Activated T-helper 2 cell treated with anti-CD3 and anti-CD28 coated beads, Interferon-gamma antibody, Interleukin-2, Interleukin-4, amounts not matched to agents 10 μg/mL and 5 μg/mL and 100 μg/mL, durations not matched to agents 14 hours and 24 hours and 36 hours (primary cell): ENCODE results near the gene CCR3. TPM values are rescaled to one million over a fixed set of nuclear protein-coding genes. Genes with fewer than 3 reads are reported as not detected.

Source experiments
- DNase-seq: peaks from one replicate; pipeline ENCODE4 v3.0.0; 2021; ENCODE audit warnings: low spot score
- H3K27ac Mint-ChIP-seq: one replicate; pipeline ENCODE4 v1.8.0; 2021; ENCODE audit warnings: mixed read lengths
- H3K27me3 Mint-ChIP-seq: one replicate; pipeline ENCODE4 v1.8.0; 2021; ENCODE audit warnings: low read depth, mixed read lengths
- H3K36me3 Mint-ChIP-seq: one replicate; pipeline ENCODE4 v1.8.0; 2021; ENCODE audit warnings: low read depth, mixed read lengths
- H3K4me1 Mint-ChIP-seq: one replicate; pipeline ENCODE4 v1.8.0; 2021; ENCODE audit warnings: low read depth, mixed read lengths
- H3K4me3 Mint-ChIP-seq: one replicate; pipeline ENCODE4 v1.8.0; 2021; ENCODE audit warnings: low read depth, mild to moderate bottlenecking, moderate library complexity, mixed read lengths
- H3K9me3 Mint-ChIP-seq: one replicate; pipeline ENCODE4 v1.8.0; 2021; ENCODE audit warnings: mixed read lengths
- intact Hi-C: fragments of 100-400 bp; cut with micrococcal nuclease; formaldehyde crosslinking; loops from one replicate; pipeline ENCODE4 v1.15.1; 2023
- total RNA-seq: library from RNA; stranded (reverse); gene quantifications from 2 replicates; pipeline ENCODE4 v1.2.3, GENCODE V29; 2022

CCR3 gene
- total RNA-seq, 1 donor from 2014 or later, result not detected

- Mint-ChIP-seq H3K27me3 (peaks cover 73% of the 10 kb centered on the region), H3K4me3 (no peak overlapping the region), H3K4me1 (peaks cover 20% of the 10 kb centered on the region), H3K27ac (no peak overlapping the region), H3K9me3 (peaks cover 11% of the 10 kb centered on the region), H3K36me3 (peaks cover 4% of the 10 kb centered on the region)
- intact Hi-C loops, result no loop called here
- DNase-seq, result no peak
Observed at GRCh38 chr3:46261926-46262594, 19.8 kb downstream of the CCR3 start.

GRCh38 chr3:46264002-46264401 is 21.7 kb downstream of the CCR3 start:
- peaks cover 70% of the 10 kb centered on the region for H3K27me3 Mint-ChIP-seq
- peaks cover 4% of the 10 kb centered on the region for H3K36me3 Mint-ChIP-seq
- H3K9me3 Mint-ChIP-seq, result peaks cover 11% of the 10 kb centered on the region
- intact Hi-C loops, result no loop called here
- peaks cover 20% of the 10 kb centered on the region for H3K4me1 Mint-ChIP-seq
- no peak overlapping the region for H3K4me3 Mint-ChIP-seq
- H3K27ac Mint-ChIP-seq, result no peak overlapping the region
- DNase-seq, result no peak

GRCh38 chr3:46266598-46266997 is 24.3 kb downstream of the CCR3 start:
- H3K27me3 Mint-ChIP-seq, result peaks cover 66% of the 10 kb centered on the region
- H3K9me3 Mint-ChIP-seq, result no peaks in the 10 kb centered on the region
- no peak overlapping the region for H3K4me3 Mint-ChIP-seq
- no peak overlapping the region for H3K27ac Mint-ChIP-seq
- DNase-seq, result no peak
- intact Hi-C loops, result loop anchor here (5.0 kb wide), 1 partner anchor 54 kb away; no protein-coding TSS in a partner anchor
- peaks cover 23% of the 10 kb centered on the region for H3K4me1 Mint-ChIP-seq
- no peaks in the 10 kb centered on the region for H3K36me3 Mint-ChIP-seq

- Mint-ChIP-seq H3K27me3 (peaks cover 76% of the 10 kb centered on the region), H3K36me3 (no peaks in the 10 kb centered on the region), H3K4me3 (no peak overlapping the region), H3K4me1 (peaks cover 15% of the 10 kb centered on the region), H3K9me3 (no peaks in the 10 kb centered on the region), H3K27ac (no peak overlapping the region)
- intact Hi-C loops, result loop anchor here (1.0 to 5.0 kb wide), 3 partner anchors 31 to 101 kb away; partner anchors contain the start of gene CCR5
- no peak for DNase-seq
Observed at GRCh38 chr3:46269556-46269955, 27.3 kb downstream of the CCR3 start.

- Mint-ChIP-seq H3K9me3 (no peaks in the 10 kb centered on the region), H3K27me3 (peaks cover 77% of the 10 kb centered on the region), H3K36me3 (no peaks in the 10 kb centered on the region), H3K27ac (no peak overlapping the region), H3K4me3 (no peak overlapping the region), H3K4me1 (peaks cover 15% of the 10 kb centered on the region)
- intact Hi-C loops, result no loop called here
- DNase-seq, result no peak
Observed at GRCh38 chr3:46270474-46270873, 28.2 kb downstream of the CCR3 start.

GRCh38 chr3:46271209-46271745 is 29.0 kb downstream of the CCR3 start:
- H3K9me3 Mint-ChIP-seq, result no peaks in the 10 kb centered on the region
- intact Hi-C loops, result no loop called here
- H3K4me3 Mint-ChIP-seq, result no peak overlapping the region
- no peak overlapping the region for H3K27ac Mint-ChIP-seq
- DNase-seq, result no peak
- peaks cover 73% of the 10 kb centered on the region for H3K27me3 Mint-ChIP-seq
- H3K4me1 Mint-ChIP-seq, result peaks cover 15% of the 10 kb centered on the region
- H3K36me3 Mint-ChIP-seq, result no peaks in the 10 kb centered on the region

GRCh38 chr3:46272028-46272451 is 29.8 kb downstream of the CCR3 start:
- H3K27me3 Mint-ChIP-seq, result peaks cover 72% of the 10 kb centered on the region
- DNase-seq, result no peak
- H3K4me3 Mint-ChIP-seq, result no peak overlapping the region
- H3K4me1 Mint-ChIP-seq, result peaks cover 17% of the 10 kb centered on the region
- no peaks in the 10 kb centered on the region for H3K36me3 Mint-ChIP-seq
- H3K27ac Mint-ChIP-seq, result no peak overlapping the region
- H3K9me3 Mint-ChIP-seq, result no peaks in the 10 kb centered on the region
- intact Hi-C loops, result no loop called here

GRCh38 chr3:46276497-46277099 is 34.3 kb downstream of the CCR3 start:
- peaks cover 38% of the 10 kb centered on the region for H3K4me1 Mint-ChIP-seq

GRCh38 chr3:46277476-46277875 is 35.2 kb downstream of the CCR3 start:
- intact Hi-C loops, result no loop called here
- H3K4me3 Mint-ChIP-seq, result no peak overlapping the region
- no peak for DNase-seq
- H3K9me3 Mint-ChIP-seq, result peaks cover 18% of the 10 kb centered on the region
- no peak overlapping the region for H3K27ac Mint-ChIP-seq
- H3K4me1 Mint-ChIP-seq, result peaks cover 46% of the 10 kb centered on the region
- peaks cover 42% of the 10 kb centered on the region for H3K27me3 Mint-ChIP-seq
- H3K36me3 Mint-ChIP-seq, result peaks cover 16% of the 10 kb centered on the region

More at GRCh38 chr3:46276497-46277099, 34.3 kb downstream of the CCR3 start:
- peaks cover 16% of the 10 kb centered on the region for H3K36me3 Mint-ChIP-seq
- H3K9me3 Mint-ChIP-seq, result peaks cover 18% of the 10 kb centered on the region
- intact Hi-C loops, result loop anchor here (1.0 kb wide), 1 partner anchor 96 kb away; no protein-coding TSS in a partner anchor
- H3K27me3 Mint-ChIP-seq, result peaks cover 49% of the 10 kb centered on the region
- H3K4me3 Mint-ChIP-seq, result no peak overlapping the region
- H3K27ac Mint-ChIP-seq, result no peak overlapping the region
- DNase-seq, result peak; percentile 65

GRCh38 chr3:46278816-46279672 is 36.8 kb downstream of the CCR3 start:
- H3K4me3 Mint-ChIP-seq, result peak overlapping the region; percentile 10

GRCh38 chr3:46280105-46280797 is 38.0 kb downstream of the CCR3 start:
- DNase-seq, result no peak
- Mint-ChIP-seq H3K4me1 (peaks cover 72% of the 10 kb centered on the region), H3K27ac (peak overlapping the region; percentile 58), H3K4me3 (peak overlapping the region; percentile 10), H3K36me3 (peaks cover 16% of the 10 kb centered on the region), H3K27me3 (peaks cover 18% of the 10 kb centered on the region), H3K9me3 (peaks cover 18% of the 10 kb centered on the region)
- intact Hi-C loops, result loop anchor here (1.0 to 10.0 kb wide), 5 partner anchors 14 to 335 kb away; partner anchors contain the start of genes CCR1, CCR5 and CXCR6

More at GRCh38 chr3:46278816-46279672, 36.8 kb downstream of the CCR3 start:
- intact Hi-C loops, result no loop called here
- Mint-ChIP-seq H3K9me3 (peaks cover 18% of the 10 kb centered on the region), H3K36me3 (peaks cover 16% of the 10 kb centered on the region), H3K27ac (peak overlapping the region; percentile 58), H3K27me3 (peaks cover 30% of the 10 kb centered on the region), H3K4me1 (peaks cover 62% of the 10 kb centered on the region)
- no peak for DNase-seq

GRCh38 chr3:46281551-46281950 is 39.3 kb downstream of the CCR3 start:
- Mint-ChIP-seq H3K9me3 (peaks cover 18% of the 10 kb centered on the region), H3K4me3 (no peak overlapping the region), H3K27ac (no peak overlapping the region), H3K4me1 (peaks cover 83% of the 10 kb centered on the region), H3K27me3 (peaks cover 12% of the 10 kb centered on the region), H3K36me3 (peaks cover 16% of the 10 kb centered on the region)
- intact Hi-C loops, result loop anchor here (5.0 to 10.0 kb wide), 2 partner anchors 74 to 337 kb away; partner anchors contain the start of genes CCR1 and CXCR6
- DNase-seq, result no peak
